Panc1 (cell line): ENCODE results near the gene CYP24A1. TPM values are rescaled to one million over a fixed set of nuclear protein-coding genes. Genes with fewer than 3 reads are reported as not detected.

ENCODE experiments used
- ATAC-seq: fragments of 200-7000 bp; cut with Tn5 transposase; 2 replicates; pipeline ENCODE4 v1.9.1; 2020; ENCODE audit warnings: mild to moderate bottlenecking, moderate library complexity
- BruUV-seq: library from RNA; stranded (reverse); fragments of 400-500 nt; replicated peaks from 2 replicates; lab custom pipeline; 2021; lab: Mats Ljungman, UMichigan
- CTCF ChIA-PET: fragments of 300-600 bp; sonication (Branson Sonifier 250); formaldehyde crosslinking; loops from one replicate; lab custom pipeline; 2022; ENCODE audit warnings: antibody characterized with exemption; lab: Charles Lee
- POLR2A ChIA-PET: fragments of 300-600 bp; sonication (Branson Sonifier 250); formaldehyde crosslinking; loops from one replicate; lab custom pipeline; 2022; ENCODE audit warnings: antibody characterized with exemption; lab: Charles Lee
- DNase-seq: peaks from one replicate; pipeline ENCODE4 v3.0.0-alpha.2; 2010; ENCODE audit warnings: low read depth, low spot score
- H3K27ac ChIP-seq: 2 replicates; pipeline ENCODE4 v1.5.1; 2011; ENCODE audit warnings: mild to moderate bottlenecking, low read length, inconsistent platforms
- H3K27me3 ChIP-seq: fragments of 200-500 bp; sonication (Bioruptor generic); 2 replicates; pipeline ENCODE4 v1.6.0; 2014; ENCODE audit warnings: low read length, inconsistent platforms; ENCODE audit not compliant: control insufficient read depth, insufficient read depth
- H3K36me3 ChIP-seq: fragments of 200-500 bp; sonication (Bioruptor generic); 2 replicates; pipeline ENCODE4 v1.5.1; 2014; ENCODE audit warnings: inconsistent platforms, mild to moderate bottlenecking, low read length, moderate library complexity; ENCODE audit not compliant: control insufficient read depth, insufficient read depth
- H3K4me1 ChIP-seq: 2 replicates; pipeline ENCODE4 v1.5.1; 2011; ENCODE audit warnings: inconsistent platforms, mild to moderate bottlenecking, low read length, moderate library complexity; ENCODE audit not compliant: control insufficient read depth, insufficient read depth
- H3K4me3 ChIP-seq, 2 experiments: 2 replicates each; pipeline ENCODE4 v1.5.1; 2011 to 2012; ENCODE audit warnings: low read depth in 2 of 2, low read length in 2 of 2, mild to moderate bottlenecking in 2 of 2, inconsistent platforms in 1 of 2, moderate library complexity in 1 of 2
- H3K9me3 ChIP-seq: fragments of 200-500 bp; sonication (Bioruptor generic); 2 replicates; pipeline ENCODE4 v1.5.1; 2014; ENCODE audit warnings: low read depth, mild to moderate bottlenecking, inconsistent platforms, low read length, moderate library complexity; ENCODE audit not compliant: control insufficient read depth, insufficient read depth
- POLR2AphosphoS5 ChIP-seq: IDR thresholded peaks from 2 replicates; pipeline ENCODE4 v1.6.1; 2012; ENCODE audit warnings: mild to moderate bottlenecking, low read depth, low read length, moderate library complexity
- SIN3A ChIP-seq: IDR thresholded peaks from 2 replicates; pipeline ENCODE4 v1.6.1; 2012; ENCODE audit warnings: low read depth, mild to moderate bottlenecking, low read length, moderate library complexity, borderline replicate concordance; ENCODE audit not compliant: insufficient read depth
- TCF7L2 ChIP-seq: IDR thresholded peaks from 2 replicates; pipeline ENCODE4 v1.6.1; 2011; ENCODE audit warnings: mild to moderate bottlenecking, low read depth, low read length, inconsistent platforms
- in situ Hi-C: cut with HindIII; loops from 2 replicates; pipeline ENCODE4 v1.10.0; 2016; ENCODE audit warnings: low sequenced_read_pairs, low pct_unique_long_range_greater_than_20kb
- intact Hi-C: fragments of 100-400 bp; cut with micrococcal nuclease; formaldehyde crosslinking; loops from one replicate; pipeline ENCODE4 v1.10.0; 2022; ENCODE audit not compliant: unreplicated experiment
- total RNA-seq: library from RNA; stranded (reverse); gene quantifications from one replicate; pipeline ENCODE4 v1.2.1, GENCODE V29; 2021; ENCODE audit not compliant: unreplicated experiment
- TF ChIP-seq, protein P1 (sequence below), 2 experiments: IDR thresholded peaks; 2 replicates each; pipeline ENCODE4 v1.6.1; 2011 to 2012; ENCODE audit warnings: low read depth in 2 of 2, control low read depth in 1 of 2, low read length in 1 of 2, mild to moderate bottlenecking in 1 of 2, moderate library complexity in 1 of 2; ENCODE audit not compliant: insufficient read depth in 1 of 2
- TF ChIP-seq, protein P2 (sequence below): fragments of 450-650 bp; IDR thresholded peaks from 2 replicates; pipeline ENCODE4 v1.5.1; 2017; ENCODE audit warnings: mild to moderate bottlenecking

Gene CYP24A1
- total RNA-seq, 1 experiment from 2014 or later: 3.0 TPM

DNA sequence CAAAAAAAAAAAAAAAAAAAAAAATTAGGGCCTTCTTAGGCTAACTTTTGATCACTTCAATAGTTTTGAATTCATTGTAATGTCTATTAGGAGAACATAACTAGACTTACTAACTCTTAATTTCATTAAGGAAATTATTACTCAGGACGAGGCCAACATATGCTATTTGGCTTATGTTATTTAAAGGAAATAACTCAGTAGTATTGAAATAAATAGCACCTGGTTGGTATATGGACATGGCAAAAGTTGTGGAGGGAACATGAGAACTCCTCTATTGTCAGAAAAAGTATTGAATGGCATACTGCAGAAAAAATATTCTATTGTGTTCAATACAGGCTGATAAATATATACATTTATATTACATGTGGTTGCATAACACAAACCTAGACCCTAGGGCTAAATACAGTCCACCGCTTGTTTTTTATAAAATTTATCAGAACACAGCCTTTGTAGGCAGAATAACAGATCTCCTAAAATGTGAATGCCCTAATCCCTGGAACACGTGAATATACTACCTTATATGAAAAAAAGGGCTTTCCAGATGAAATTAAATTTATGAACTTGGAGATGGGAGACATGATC lies 18.0 kb downstream of the CYP24A1 start:
- Histone ChIP-seq H3K27me3 (no peaks in the 10 kb centered on the region), H3K27ac (no peak overlapping the region), H3K4me3 (no peak overlapping the region), H3K9me3 (no peaks in the 10 kb centered on the region), H3K4me1 (no peaks in the 10 kb centered on the region), H3K36me3 (no peaks in the 10 kb centered on the region)
- in situ Hi-C loops (no loop called here), intact Hi-C loops (no loop called here)
- TF ChIP-seq TCF7L2 (no peak), SIN3A (no peak), POLR2AphosphoS5 (no peak)
- TF ChIP-seq, protein P1, sequence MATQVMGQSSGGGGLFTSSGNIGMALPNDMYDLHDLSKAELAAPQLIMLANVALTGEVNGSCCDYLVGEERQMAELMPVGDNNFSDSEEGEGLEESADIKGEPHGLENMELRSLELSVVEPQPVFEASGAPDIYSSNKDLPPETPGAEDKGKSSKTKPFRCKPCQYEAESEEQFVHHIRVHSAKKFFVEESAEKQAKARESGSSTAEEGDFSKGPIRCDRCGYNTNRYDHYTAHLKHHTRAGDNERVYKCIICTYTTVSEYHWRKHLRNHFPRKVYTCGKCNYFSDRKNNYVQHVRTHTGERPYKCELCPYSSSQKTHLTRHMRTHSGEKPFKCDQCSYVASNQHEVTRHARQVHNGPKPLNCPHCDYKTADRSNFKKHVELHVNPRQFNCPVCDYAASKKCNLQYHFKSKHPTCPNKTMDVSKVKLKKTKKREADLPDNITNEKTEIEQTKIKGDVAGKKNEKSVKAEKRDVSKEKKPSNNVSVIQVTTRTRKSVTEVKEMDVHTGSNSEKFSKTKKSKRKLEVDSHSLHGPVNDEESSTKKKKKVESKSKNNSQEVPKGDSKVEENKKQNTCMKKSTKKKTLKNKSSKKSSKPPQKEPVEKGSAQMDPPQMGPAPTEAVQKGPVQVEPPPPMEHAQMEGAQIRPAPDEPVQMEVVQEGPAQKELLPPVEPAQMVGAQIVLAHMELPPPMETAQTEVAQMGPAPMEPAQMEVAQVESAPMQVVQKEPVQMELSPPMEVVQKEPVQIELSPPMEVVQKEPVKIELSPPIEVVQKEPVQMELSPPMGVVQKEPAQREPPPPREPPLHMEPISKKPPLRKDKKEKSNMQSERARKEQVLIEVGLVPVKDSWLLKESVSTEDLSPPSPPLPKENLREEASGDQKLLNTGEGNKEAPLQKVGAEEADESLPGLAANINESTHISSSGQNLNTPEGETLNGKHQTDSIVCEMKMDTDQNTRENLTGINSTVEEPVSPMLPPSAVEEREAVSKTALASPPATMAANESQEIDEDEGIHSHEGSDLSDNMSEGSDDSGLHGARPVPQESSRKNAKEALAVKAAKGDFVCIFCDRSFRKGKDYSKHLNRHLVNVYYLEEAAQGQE (IDR thresholded peaks at IDR 0.05; ENCODE audit: insufficient read depth in 1 of 2, low read depth in 2 of 2, low read length in 1 of 2): no peak
- TF ChIP-seq, protein P2, sequence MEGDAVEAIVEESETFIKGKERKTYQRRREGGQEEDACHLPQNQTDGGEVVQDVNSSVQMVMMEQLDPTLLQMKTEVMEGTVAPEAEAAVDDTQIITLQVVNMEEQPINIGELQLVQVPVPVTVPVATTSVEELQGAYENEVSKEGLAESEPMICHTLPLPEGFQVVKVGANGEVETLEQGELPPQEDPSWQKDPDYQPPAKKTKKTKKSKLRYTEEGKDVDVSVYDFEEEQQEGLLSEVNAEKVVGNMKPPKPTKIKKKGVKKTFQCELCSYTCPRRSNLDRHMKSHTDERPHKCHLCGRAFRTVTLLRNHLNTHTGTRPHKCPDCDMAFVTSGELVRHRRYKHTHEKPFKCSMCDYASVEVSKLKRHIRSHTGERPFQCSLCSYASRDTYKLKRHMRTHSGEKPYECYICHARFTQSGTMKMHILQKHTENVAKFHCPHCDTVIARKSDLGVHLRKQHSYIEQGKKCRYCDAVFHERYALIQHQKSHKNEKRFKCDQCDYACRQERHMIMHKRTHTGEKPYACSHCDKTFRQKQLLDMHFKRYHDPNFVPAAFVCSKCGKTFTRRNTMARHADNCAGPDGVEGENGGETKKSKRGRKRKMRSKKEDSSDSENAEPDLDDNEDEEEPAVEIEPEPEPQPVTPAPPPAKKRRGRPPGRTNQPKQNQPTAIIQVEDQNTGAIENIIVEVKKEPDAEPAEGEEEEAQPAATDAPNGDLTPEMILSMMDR: no peak
- DNase-seq (no peak), ATAC-seq (no peak)
- POLR2A ChIA-PET: no interaction called here
- BruUV-seq: no TSS peak
- CTCF ChIA-PET: no interaction called here

DNA sequence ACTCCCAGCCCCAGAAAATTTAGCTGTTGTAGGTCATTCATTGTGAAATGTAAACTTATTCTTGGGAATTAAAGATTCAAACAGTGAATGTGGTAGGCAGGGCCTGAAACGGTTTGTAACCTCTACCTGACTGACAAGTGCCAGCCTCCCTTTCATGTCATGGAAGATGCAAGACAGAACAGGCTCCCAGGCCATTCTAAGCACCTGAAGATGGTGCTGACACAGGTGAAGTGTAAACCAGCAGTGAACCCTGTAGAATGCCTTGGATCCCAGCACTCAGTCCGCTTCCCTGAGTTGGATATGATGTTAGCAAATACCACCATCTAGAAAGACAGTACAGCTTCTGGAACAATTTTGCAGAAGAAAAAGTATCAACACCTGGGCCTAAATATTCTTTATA lies 19.3 kb downstream of the CYP24A1 start:
- Histone ChIP-seq H3K9me3 (no peaks in the 10 kb centered on the region), H3K4me3 (no peak overlapping the region), H3K36me3 (no peaks in the 10 kb centered on the region), H3K27me3 (no peaks in the 10 kb centered on the region), H3K4me1 (peaks cover under 1% of the 10 kb centered on the region; the same call in 1 of the 2 replicates), H3K27ac (no peak overlapping the region)
- in situ Hi-C loops: no loop called here
- ChIA-PET POLR2A (no interaction called here), CTCF (interaction anchor here (0.7 kb wide), 1 partner anchor 14 kb away, joined by 4 read pairs; no protein-coding TSS in a partner anchor)
- DNase-seq (no peak), ATAC-seq (no peak)
- intact Hi-C loops: no loop called here
- BruUV-seq: no TSS peak
- TF ChIP-seq, protein P1 (IDR thresholded peaks at IDR 0.05; ENCODE audit: insufficient read depth in 1 of 2, low read depth in 2 of 2, low read length in 1 of 2): no peak
